Measurements from ENCODE around the gene MCEE.
"Not testable (repeated sequence)": the region's sequence is repeated elsewhere in the genome, so short reads cannot be mapped to it uniquely, and the experiment has no call there.

Gene MCEE

DNA sequence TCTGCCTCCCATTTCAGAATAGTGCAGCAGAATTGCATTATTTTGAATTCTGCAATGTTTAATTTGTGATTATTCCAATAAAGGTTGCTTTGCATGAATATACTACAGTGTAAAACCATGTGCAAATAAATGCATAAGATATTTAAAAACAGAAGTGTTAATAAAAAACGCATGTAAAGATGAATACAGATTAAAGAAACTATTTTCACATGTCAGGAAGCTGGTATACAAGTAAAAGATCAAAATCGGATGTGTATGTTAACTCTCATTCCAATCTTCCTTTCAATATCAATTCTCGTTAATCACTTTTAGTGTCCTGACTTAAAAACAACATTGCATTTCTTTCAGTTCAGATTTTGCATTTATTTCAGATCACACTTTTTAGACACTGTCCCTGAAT is 3.1 kb downstream of the MCEE start:
- no peak for DNase-seq

- DNase-seq: no peak
Measured at GRCh38 chr2:71125506-71126294, 4.3 kb downstream of the MCEE start.

DNA sequence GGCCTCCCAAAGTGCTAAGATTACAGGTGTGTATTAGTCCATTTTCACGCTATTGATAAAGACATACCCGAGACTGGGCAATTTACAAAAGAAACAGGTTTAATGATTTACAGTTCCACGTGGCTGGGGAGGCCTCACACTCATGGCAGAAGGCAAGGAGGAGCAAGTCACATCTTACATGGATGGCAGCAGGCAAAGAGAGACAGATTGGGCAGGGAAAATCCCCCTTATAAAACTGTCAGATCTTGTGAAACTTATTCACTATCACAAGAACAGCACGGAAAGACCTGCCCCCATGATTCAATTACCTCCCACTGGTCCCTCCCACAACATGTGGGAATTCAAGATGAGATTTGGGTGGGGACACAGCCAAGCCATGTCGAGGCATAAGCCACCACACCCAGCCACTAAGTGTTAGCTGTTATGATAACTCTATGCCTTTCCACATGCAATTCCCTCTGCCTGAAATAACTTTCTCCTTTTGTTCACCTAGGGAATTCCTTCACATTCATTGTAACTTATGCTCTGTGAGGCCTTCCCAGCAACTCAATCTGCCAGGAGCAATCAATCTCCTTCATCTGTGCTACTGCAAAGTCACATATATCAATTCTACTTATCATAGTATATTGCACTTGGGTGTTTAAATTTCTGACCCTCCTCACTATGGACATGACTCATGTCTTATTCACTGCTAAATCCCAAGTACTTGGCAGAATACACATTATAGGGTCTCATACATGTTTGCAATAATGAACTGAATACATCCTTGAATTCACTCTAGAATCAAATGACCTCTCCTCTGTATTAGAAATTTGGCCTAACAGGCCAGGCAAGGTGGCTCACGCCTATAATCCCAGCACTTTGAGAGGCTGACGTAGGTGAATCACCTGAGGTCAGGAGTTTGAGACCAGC is 7.4 kb downstream of the MCEE start:
- no peak for DNase-seq

DNA sequence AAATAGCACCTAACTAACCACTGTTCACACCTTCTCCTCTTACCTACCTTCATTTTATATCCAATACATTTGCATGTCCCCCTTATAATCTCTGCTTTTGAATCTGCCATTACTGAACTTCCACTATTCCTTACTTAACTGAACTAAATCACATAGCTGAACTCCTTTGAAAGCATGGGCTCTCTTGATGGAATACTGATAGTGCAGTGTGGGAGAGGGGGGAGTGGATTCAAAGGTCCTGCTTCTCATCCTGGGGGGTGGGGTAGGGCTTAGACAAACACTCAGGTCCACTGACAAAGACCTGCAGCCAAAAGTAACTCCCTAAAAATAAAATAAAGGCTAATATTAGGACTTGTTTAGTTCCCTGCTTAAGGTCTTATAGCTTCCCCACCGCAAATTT is 8.6 kb downstream of the MCEE start:
- no peak for DNase-seq

- DNase-seq: no peak
Measured at GRCh38 chr2:71120195-71120594, 9.8 kb downstream of the MCEE start.

- no peak for DNase-seq
Measured at GRCh38 chr2:71117063-71117462, 13.0 kb downstream of the MCEE start.

DNA sequence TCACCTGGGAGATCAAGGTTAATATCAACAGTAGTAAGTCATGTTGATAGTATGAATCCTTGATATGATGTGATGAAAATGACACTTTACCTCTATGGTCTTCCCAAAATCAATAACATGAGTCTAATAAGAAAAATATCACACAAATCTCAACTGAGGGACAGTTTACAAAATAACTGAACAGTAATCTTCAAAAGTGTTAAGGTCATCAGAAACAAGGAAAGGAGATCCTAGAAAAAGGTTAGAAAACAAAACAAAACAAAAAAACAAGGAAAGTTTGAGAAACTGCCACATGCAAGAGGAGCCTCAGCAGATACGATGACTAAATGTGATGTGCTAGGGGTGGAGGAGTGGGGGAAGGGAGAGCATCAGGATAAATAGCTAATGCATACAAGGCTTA is 16.2 kb downstream of the MCEE start:
- DNase-seq: no peak

DNA sequence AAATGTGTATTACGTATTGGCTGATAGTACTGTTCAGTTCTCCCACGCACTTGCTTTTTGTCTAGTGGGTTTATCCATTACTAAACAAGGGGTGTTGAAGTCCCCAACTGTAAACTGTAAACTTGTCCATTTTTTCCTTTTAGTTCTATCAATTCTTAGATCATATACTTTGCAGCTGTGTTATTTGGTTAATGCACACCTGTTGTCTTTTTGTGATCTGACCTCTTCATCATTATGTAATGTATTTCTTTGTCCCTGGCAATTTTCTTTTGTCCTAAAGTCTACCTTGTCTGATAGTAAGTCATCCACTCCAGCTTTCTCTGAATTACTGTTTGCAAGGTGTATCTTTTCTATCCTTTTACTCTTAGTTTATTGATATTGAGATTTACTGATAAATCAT is 21.9 kb downstream of the MCEE start:
- no peak for DNase-seq

DNA sequence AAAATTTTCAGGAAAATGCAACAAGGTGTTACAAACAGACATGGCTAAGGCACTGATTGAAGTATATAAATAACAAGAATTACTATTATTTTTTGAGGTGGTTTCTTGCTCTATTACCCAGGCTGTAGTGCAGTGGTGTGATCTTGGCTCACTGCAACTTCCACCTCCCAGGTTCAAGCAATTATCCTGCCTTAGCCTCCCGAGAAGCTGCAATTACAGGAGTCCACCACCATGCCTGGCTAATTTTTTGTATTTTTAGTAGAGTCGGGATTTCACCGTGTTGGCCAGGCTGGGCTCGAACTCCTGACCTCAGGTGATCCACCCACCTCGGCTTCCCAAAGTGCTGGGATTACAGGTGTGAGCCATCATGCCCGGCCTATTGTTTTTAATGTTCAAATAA is 23.6 kb downstream of the MCEE start:
- DNase-seq: not testable (repeated sequence)

DNA sequence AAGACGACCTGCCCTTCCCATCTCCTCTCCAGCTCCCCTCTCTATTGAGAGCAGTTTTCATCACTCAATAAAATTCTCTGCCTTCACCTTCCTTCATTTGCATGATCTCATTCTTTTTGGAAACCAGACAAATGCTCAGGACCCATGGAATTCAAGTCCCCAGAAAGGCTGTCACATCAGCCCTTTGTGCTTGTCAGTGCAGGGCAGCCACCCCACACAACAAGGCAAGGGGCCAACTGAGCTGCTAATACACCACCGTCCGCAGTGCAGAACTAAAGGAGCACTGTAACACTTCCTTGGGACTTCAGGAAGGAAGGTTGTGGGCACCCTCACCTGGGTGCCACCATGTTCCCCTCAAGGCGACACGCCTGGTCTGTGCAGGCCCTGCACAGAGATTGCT is 26.2 kb downstream of the MCEE start:
- DNase-seq: no peak

- DNase-seq: no peak
Measured at GRCh38 chr2:71102981-71103681, 26.9 kb downstream of the MCEE start.

DNA sequence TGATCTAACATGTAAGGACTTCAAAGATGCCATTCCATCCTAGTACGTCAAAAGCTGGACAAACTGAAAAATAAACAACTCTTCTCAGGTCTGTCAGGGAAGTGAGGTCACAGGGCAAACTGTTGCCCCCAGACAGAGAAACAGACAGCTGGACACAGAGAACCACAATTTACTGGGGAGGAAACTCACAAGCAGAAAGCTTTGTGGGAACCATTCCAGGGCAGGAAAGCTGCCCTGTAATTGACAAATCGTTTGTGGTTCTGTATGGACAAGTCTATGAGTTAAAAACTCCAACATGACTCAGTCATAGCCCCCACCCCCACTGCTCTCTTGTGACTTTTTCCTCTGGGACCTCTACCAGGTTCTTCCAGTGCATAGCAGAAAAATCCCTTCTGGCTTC is 28.4 kb downstream of the MCEE start:
- peak; percentile 39 to 56 (median 51) for DNase-seq

DNA sequence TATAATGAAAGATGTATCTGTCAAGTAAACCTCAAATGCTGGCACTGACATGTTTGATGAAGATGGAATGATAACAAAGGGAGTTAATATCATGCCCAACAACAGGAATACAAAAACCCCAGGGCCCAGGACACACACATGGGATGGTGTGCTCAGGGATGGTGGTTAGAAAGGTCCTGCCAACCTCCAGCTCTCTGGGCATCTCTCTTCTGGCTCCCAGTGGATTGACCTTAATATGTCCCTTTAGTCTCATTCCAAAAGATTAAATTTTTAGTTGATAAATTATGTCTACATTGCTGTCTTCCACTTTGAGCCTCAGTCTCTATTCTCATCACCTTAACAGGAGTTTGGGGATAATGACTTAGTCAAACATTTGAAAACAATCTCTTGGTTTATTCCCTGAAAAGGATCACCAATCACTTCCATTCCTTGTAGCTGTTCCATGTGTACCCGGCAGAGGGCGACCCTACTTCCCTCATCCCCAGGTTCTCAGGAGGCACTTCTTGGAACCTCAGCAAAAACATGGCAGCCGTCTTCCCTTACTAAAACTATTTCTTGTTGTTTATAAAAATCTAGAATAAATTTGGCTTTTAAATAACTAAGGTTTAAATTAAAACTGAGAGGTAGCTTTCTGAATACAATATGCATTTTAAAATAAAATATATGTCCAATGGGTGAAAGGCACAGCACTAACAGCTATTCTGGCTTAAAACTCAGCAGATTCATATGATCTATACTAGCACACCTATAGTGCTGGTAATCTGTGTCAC is 29.6 kb downstream of the MCEE start:
- DNase-seq: peak; percentile 61 to 77 (median 72)

DNA sequence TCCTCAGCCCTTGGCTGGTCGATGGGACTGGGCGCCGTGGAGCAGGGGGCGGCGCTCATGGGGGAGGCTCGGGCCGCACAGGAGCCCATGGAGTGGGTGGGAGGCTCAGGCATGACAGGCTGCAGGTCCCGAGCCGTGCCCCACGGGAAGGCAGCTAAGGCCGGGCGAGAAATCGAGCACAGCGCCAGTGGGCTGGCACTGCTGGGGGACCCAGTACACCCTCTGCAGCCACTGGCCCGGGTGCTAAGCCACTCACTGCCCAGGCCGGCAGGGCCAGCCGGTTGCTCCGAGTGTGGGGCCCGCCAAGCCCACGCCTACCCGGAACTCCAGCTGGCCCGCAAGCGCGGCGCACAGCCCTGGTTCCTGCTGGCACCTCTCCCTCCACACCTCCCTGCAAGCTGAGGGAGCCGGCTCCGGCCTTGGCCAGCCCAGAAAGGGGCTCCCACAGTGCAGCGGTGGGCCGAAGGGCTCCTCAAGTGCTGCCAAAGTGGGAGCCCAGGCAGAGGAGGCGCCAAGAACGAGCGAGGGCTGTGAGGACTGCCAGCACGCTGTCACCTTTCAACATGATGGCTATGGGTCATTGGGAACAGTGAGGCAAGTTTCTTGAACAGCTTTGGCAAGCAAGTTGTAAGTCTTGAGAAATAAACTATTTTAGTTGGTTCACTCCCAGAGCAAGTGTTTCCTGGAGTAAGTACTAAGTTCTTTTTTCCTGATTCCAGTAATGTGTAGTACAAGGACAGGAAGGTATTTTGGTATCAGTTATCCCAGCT is 37.4 kb downstream of the MCEE start:
- not testable (repeated sequence) for DNase-seq

DNA sequence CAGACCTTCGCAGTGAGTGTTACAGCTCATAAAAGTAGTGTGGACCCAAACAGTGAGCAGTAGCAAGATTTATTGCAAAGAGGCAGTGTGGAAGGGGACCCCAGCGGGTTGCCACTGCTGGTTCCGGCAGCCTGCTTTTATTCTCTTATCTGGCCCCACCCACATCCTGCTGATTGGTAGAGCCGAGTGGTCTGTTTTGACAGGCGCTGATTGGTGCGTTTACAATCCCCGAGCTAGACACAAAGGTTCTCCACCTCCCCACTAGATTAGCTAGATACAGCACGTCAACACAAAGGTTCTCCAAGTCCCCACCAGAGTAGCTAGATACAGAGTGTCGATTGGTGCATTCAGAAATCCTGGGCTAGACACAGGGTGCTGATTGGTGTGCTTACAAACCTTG is 38.2 kb downstream of the MCEE start:
- DNase-seq: not testable (repeated sequence)

DNA sequence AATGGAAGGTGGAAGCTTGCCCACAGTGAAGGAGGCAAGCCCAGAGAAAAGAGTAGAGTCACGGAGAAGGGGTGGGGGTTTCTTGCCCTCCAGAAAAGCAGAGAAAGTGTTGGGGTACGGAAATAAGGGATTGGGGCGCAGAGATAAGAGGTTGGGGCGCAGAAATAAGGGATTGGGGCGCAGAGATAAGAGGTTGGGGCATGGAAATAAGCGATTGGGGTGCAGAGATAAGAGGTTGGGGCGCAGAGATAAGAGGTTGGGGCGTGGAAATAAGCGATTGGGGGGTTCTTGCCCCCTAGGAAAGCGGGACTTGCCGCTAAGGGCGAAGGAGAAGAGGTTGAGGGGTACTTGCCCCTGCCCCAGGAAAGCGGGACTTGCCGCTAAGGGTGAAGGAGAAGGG is 40.6 kb downstream of the MCEE start:
- DNase-seq: not testable (repeated sequence)

- not testable (repeated sequence) for DNase-seq
Measured at GRCh38 chr2:71085325-71086003, 44.6 kb downstream of the MCEE start.

- DNase-seq: peak in 2 of 4 experiments; percentile 29 to 39
Measured at GRCh38 chr2:71083752-71084312, 46.2 kb downstream of the MCEE start.

DNA sequence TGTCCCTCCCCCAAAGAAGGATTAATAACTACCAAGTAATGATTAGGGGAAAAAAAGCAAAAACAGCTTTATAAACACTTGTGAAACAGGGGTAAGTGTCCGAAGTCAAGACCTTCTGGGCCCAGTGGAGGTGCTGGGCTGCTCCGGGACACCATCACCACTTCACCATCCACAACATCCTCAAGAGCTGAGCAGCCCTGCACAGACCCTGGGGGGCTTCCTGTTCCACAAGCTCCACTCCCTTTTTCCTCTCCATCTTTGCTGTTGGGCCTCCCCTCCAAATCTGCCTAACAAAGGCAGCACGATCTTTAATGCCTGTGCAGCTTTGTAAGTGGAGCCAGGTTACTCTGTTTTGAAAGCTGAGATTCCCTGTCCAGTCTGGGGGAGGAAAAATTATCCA is 46.7 kb downstream of the MCEE start:
- DNase-seq: not testable (repeated sequence)

Measured in suppressor macrophage (primary cell).